H1 (cell line): Measurements from ENCODE around the gene CTXN1. TPM values are rescaled to one million over a fixed set of nuclear protein-coding genes. Genes with fewer than 3 reads are reported as not detected.

Source experiments
- CTBP2 ChIP-seq: IDR thresholded peaks from 2 replicates; pipeline ENCODE4 v1.7.0; 2011; ENCODE audit warnings: borderline replicate concordance, mild to moderate bottlenecking, moderate library complexity, mixed read lengths, low read length; ENCODE audit not compliant: insufficient read depth, insufficient read length
- GTF2F1 ChIP-seq: IDR thresholded peaks from 2 replicates; pipeline ENCODE4 v1.6.1; 2012; ENCODE audit warnings: low read depth, low read length, improper control_type of control experiment, borderline replicate concordance
- MAX ChIP-seq: IDR thresholded peaks from 2 replicates; pipeline ENCODE4 v1.6.1; 2012; ENCODE audit warnings: inconsistent platforms
- SRF ChIP-seq: IDR thresholded peaks from 2 replicates; pipeline ENCODE4 v1.6.1; 2011; ENCODE audit warnings: mild to moderate bottlenecking, low read depth, low read length, moderate library complexity
- polyA plus RNA-seq, 7 experiments: library from polyadenylated mRNA; depleted of rRNA in 3 of 7; stranded (reverse) in 5 of 7; unstranded in 2 of 7; fragments of >200 nt in 5 of 7; fragments of 200-250 nt in 2 of 7; gene quantifications; 1 replicate in 5 of 7; 2 replicates in 1 of 7; 4 replicates in 1 of 7; pipeline versions ENCODE4 v1.2.1 to v1.2.3, GENCODE V29; 2011 to 2013; ENCODE audit warnings: missing spikeins in 2 of 7, mixed read lengths in 2 of 7
- total RNA-seq: library from RNA; stranded (reverse); fragmentation: NEBNext Ultra II Directional; extraction: Animal tissue kit (Norgen Biotek cat#: 25700); gene quantifications from 2 replicates; pipeline ENCODE4 v1.2.1, GENCODE V29; 2021
- TF ChIP-seq, protein P1 (sequence below): IDR thresholded peaks from 2 replicates; pipeline ENCODE4 v1.6.1; 2011; ENCODE audit warnings: low read length, improper control_type of control experiment

CTXN1 gene
- total and polyA plus RNA-seq, 2 of the 8 experiments (the other 6 are each of a cell fraction or from before 2014, with no cell fraction given), result 16.4 to 58.0 TPM

DNA sequence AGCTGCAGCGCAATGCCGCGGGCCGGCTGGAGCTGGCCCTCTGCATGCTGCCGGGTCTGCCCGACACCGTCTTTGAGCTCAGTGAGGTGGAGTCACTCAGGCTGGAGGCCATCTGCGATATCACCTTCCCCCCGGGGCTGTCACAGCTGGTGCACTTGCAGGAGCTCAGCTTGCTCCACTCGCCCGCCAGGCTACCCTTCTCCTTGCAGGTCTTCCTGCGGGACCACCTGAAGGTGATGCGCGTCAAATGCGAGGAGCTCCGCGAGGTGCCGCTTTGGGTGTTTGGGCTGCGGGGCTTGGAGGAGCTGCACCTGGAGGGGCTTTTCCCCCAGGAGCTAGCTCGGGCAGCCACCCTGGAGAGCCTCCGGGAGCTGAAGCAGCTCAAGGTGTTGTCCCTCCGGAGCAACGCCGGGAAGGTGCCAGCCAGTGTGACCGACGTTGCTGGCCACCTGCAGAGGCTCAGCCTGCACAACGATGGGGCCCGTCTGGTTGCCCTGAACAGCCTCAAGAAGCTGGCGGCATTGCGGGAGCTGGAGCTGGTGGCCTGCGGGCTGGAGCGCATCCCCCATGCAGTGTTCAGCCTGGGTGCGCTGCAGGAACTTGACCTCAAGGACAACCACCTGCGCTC, 26.1 kb downstream of the CTXN1 start (continued):
- TF ChIP-seq, protein P1, sequence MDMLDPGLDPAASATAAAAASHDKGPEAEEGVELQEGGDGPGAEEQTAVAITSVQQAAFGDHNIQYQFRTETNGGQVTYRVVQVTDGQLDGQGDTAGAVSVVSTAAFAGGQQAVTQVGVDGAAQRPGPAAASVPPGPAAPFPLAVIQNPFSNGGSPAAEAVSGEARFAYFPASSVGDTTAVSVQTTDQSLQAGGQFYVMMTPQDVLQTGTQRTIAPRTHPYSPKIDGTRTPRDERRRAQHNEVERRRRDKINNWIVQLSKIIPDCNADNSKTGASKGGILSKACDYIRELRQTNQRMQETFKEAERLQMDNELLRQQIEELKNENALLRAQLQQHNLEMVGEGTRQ, result no peak
- no peak for TF ChIP-seq CTBP2
- TF ChIP-seq GTF2F1, result no peak
- TF ChIP-seq MAX, result no peak
- no peak for TF ChIP-seq SRF
